H1 (cell line): ENCODE data around the gene ITIH4. TPM values are rescaled to one million over a fixed set of nuclear protein-coding genes. Genes with fewer than 3 reads are reported as not detected.
A peak's percentile ranks its signal among the peaks of the same experiment; 100 is the strongest.

Source experiments
- CTCF ChIA-PET: fragments of 300-600 bp; sonication (Branson Sonifier 250); formaldehyde crosslinking; loops from one replicate; lab custom pipeline; 2021; ENCODE audit not compliant: partially characterized antibody; lab: Charles Lee
- POLR2A ChIA-PET: fragments of 300-600 bp; sonication (Branson Sonifier 250); formaldehyde crosslinking; loops from one replicate; lab custom pipeline; 2021; ENCODE audit warnings: inconsistent platforms; ENCODE audit not compliant: partially characterized antibody; lab: Charles Lee
- DNase-seq, 2 experiments: peaks; one replicate each; pipeline versions ENCODE4 v3.0.0 to v3.0.0-alpha.2; 2010 to 2022; ENCODE audit warnings: low spot score in 2 of 2, low read depth in 1 of 2, mixed read lengths in 1 of 2
- FAIRE-seq: peaks from 2 replicates; lab custom pipeline; 2011; peaks lifted over from hg19 to GRCh38; lab: Jason Lieb, UNC
- H2AFZ ChIP-seq: 2 replicates; pipeline ENCODE4 v1.8.1; 2012; ENCODE audit warnings: low read length, inconsistent platforms
- H2AK5ac ChIP-seq: 2 replicates; pipeline ENCODE4 v1.6.1; 2013; ENCODE audit warnings: low read depth, low read length
- H2BK120ac ChIP-seq: replicated peaks from 2 replicates; pipeline ENCODE3; 2013; ENCODE audit warnings: low read depth, low read length, inconsistent platforms
- H2BK12ac ChIP-seq: 2 replicates; pipeline ENCODE4 v1.6.1; 2013; ENCODE audit warnings: low read depth, low read length
- H2BK15ac ChIP-seq: 2 replicates; pipeline ENCODE4 v1.6.1; 2013; ENCODE audit warnings: low read length
- H2BK20ac ChIP-seq: 2 replicates; pipeline ENCODE4 v1.6.1; 2013; ENCODE audit warnings: low read length
- H2BK5ac ChIP-seq: 2 replicates; pipeline ENCODE4 v1.6.1; 2013; ENCODE audit warnings: low read depth, low read length
- H3K14ac ChIP-seq: 2 replicates; pipeline ENCODE4 v1.6.1; 2013; ENCODE audit warnings: inconsistent platforms; ENCODE audit not compliant: insufficient read length
- H3K18ac ChIP-seq: 2 replicates; pipeline ENCODE4 v1.6.1; 2013; ENCODE audit warnings: low read length; ENCODE audit errors: extremely low read depth
- H3K23ac ChIP-seq: 2 replicates; pipeline ENCODE4 v1.6.1; 2013; ENCODE audit warnings: inconsistent platforms; ENCODE audit not compliant: insufficient read length
- H3K23me2 ChIP-seq: 2 replicates; pipeline ENCODE4 v1.6.1; 2013; ENCODE audit warnings: low read depth, low read length
- H3K27ac ChIP-seq: 2 replicates; pipeline ENCODE4 v1.6.1; 2011; ENCODE audit warnings: low read depth, low read length, inconsistent platforms
- H3K27me3 ChIP-seq, 4 experiments: replicated peaks in 1 of 4; 1 replicate in 1 of 4; 2 replicates in 3 of 4; pipeline versions ENCODE4 v1.6.1 to v1.8.1; 2011 to 2013; ENCODE audit warnings: low read length in 3 of 4, mild to moderate bottlenecking in 3 of 4, inconsistent platforms in 2 of 4, mixed read lengths in 2 of 4, moderate library complexity in 1 of 4; ENCODE audit not compliant: control insufficient read depth in 3 of 4, insufficient read depth in 3 of 4; ENCODE audit errors: extremely low read depth in 1 of 4
- H3K36me3 ChIP-seq, 4 experiments: 2 replicates each; pipeline versions ENCODE4 v1.6.1 to v1.8.1; 2011 to 2013; ENCODE audit warnings: mild to moderate bottlenecking in 4 of 4, low read length in 3 of 4, moderate library complexity in 2 of 4, control low read depth in 1 of 4, inconsistent platforms in 1 of 4; ENCODE audit not compliant: insufficient read depth in 4 of 4, control insufficient read depth in 2 of 4
- H3K4ac ChIP-seq: replicated peaks from 2 replicates; pipeline ENCODE3; 2013; ENCODE audit warnings: low read length, low read depth, mixed read lengths, inconsistent platforms; ENCODE audit not compliant: insufficient read length
- H3K4me1 ChIP-seq, 4 experiments: replicated peaks in 1 of 4; 1 replicate in 1 of 4; 2 replicates in 3 of 4; pipeline versions ENCODE4 v1.6.1 to v1.8.1; 2011 to 2013; ENCODE audit warnings: low read length in 3 of 4, inconsistent platforms in 2 of 4, mixed read lengths in 1 of 4; ENCODE audit not compliant: insufficient read depth in 4 of 4, control insufficient read depth in 3 of 4
- H3K4me2 ChIP-seq, 2 experiments: 2 replicates each; pipeline versions ENCODE4 v1.6.1 to v1.8.1; 2011 to 2013; ENCODE audit warnings: low read depth in 2 of 2, low read length in 2 of 2, control low read depth in 1 of 2, inconsistent platforms in 1 of 2, mild to moderate bottlenecking in 1 of 2; ENCODE audit not compliant: insufficient read depth in 1 of 2
- H3K4me3 ChIP-seq, 4 experiments: fragments of 200-600, 300-600 bp in 1 of 4; sonication (generic), shearing (Covaris generic), sonication (Bioruptor Twin) in 1 of 4; 2 replicates each; pipeline versions ENCODE4 v1.5.1 to v1.8.1; 2011 to 2016; ENCODE audit warnings: low read length in 4 of 4, low read depth in 3 of 4, control low read depth in 2 of 4, inconsistent platforms in 2 of 4, mild to moderate bottlenecking in 2 of 4, mixed read lengths in 1 of 4, moderate library complexity in 1 of 4; ENCODE audit not compliant: insufficient read depth in 2 of 4; ENCODE audit errors: extremely low read depth in 1 of 4
- H3K56ac ChIP-seq: replicated peaks from 2 replicates; pipeline ENCODE3; 2013; ENCODE audit warnings: low read depth, mild to moderate bottlenecking, mixed read lengths, low read length, inconsistent platforms; ENCODE audit not compliant: insufficient read length
- H3K79me1 ChIP-seq: 2 replicates; pipeline ENCODE4 v1.6.1; 2013; ENCODE audit warnings: low read depth, low read length, control low read depth
- H3K79me2 ChIP-seq, 2 experiments: 2 replicates each; pipeline versions ENCODE4 v1.6.1 to v1.8.1; 2012 to 2013; ENCODE audit warnings: low read length in 2 of 2, mild to moderate bottlenecking in 2 of 2, inconsistent platforms in 1 of 2; ENCODE audit not compliant: insufficient read depth in 2 of 2, control insufficient read depth in 1 of 2
- H3K9ac ChIP-seq, 4 experiments: replicated peaks in 1 of 4; 1 replicate in 1 of 4; 2 replicates in 3 of 4; pipeline versions ENCODE4 v1.6.1 to v1.8.1; 2011 to 2013; ENCODE audit warnings: low read depth in 3 of 4, low read length in 3 of 4, control low read depth in 2 of 4, mild to moderate bottlenecking in 2 of 4, moderate library complexity in 2 of 4, inconsistent platforms in 1 of 4; ENCODE audit errors: extremely low read depth in 1 of 4
- H3K9me3 ChIP-seq, 2 experiments: 2 replicates each; pipeline versions ENCODE4 v1.6.1 to v1.8.1; 2012 to 2013; ENCODE audit warnings: mild to moderate bottlenecking in 2 of 2, moderate library complexity in 2 of 2, control low read depth in 1 of 2, inconsistent platforms in 1 of 2, low read depth in 1 of 2, low read length in 1 of 2, mixed read lengths in 1 of 2; ENCODE audit not compliant: insufficient read depth in 2 of 2
- H4K20me1 ChIP-seq, 2 experiments: replicated peaks in 1 of 2; 2 replicates each; pipeline versions ENCODE3 to v1.8.1; 2011 to 2013; ENCODE audit warnings: inconsistent platforms in 2 of 2, low read length in 2 of 2, mild to moderate bottlenecking in 1 of 2; ENCODE audit not compliant: insufficient read depth in 2 of 2, control insufficient read depth in 1 of 2
- H4K5ac ChIP-seq: 2 replicates; pipeline ENCODE4 v1.6.1; 2013; ENCODE audit warnings: low read length, low read depth, mixed read lengths, inconsistent platforms; ENCODE audit not compliant: insufficient read length
- H4K8ac ChIP-seq: 2 replicates; pipeline ENCODE4 v1.8.0; 2013; ENCODE audit warnings: mild to moderate bottlenecking, moderate library complexity, low read length, inconsistent platforms; ENCODE audit not compliant: insufficient read depth; ENCODE audit errors: extremely low read depth
- H4K91ac ChIP-seq: replicated peaks from 2 replicates; pipeline ENCODE3; 2013; ENCODE audit warnings: low read length, mixed read lengths, inconsistent platforms; ENCODE audit not compliant: insufficient read length
- NANOG ChIP-seq: IDR thresholded peaks from 2 replicates; pipeline ENCODE4 v1.6.1; 2011; ENCODE audit warnings: low read length, low read depth, mild to moderate bottlenecking, inconsistent platforms; ENCODE audit not compliant: insufficient read depth, poor library complexity, severe bottlenecking
- WGBS, 2 experiments: shearing (Covaris generic) in 1 of 2; methylation state at CpG; one replicate each; pipeline versions ENCODE4 v1.1.6 to v1.1.7; 2013 to 2015; ENCODE audit warnings: low lambda C conversion rate in 2 of 2, mixed read lengths in 2 of 2, inconsistent platforms in 1 of 2, low coverage in 1 of 2, missing lambda C conversion rate in 1 of 2; ENCODE audit not compliant: insufficient replicate concordance in 2 of 2, insufficient coverage in 1 of 2, insufficient read length in 1 of 2; ENCODE audit errors: extremely low coverage in 1 of 2, missing lambda C conversion rate in 1 of 2; 5-methylcytosine and 5-hydroxymethylcytosine counted together
- polyA plus RNA-seq, 7 experiments: library from polyadenylated mRNA; depleted of rRNA in 3 of 7; stranded (reverse) in 5 of 7; unstranded in 2 of 7; fragments of >200 nt in 5 of 7; fragments of 200-250 nt in 2 of 7; gene quantifications; 1 replicate in 5 of 7; 2 replicates in 1 of 7; 4 replicates in 1 of 7; pipeline versions ENCODE4 v1.2.1 to v1.2.3, GENCODE V29; 2011 to 2013; ENCODE audit warnings: missing spikeins in 2 of 7, mixed read lengths in 2 of 7
- total RNA-seq: library from RNA; stranded (reverse); fragmentation: NEBNext Ultra II Directional; extraction: Animal tissue kit (Norgen Biotek cat#: 25700); gene quantifications from 2 replicates; pipeline ENCODE4 v1.2.1, GENCODE V29; 2021
- TF ChIP-seq, protein P1 (sequence below), 3 experiments: IDR thresholded peaks; 1 replicate in 2 of 3; 2 replicates in 1 of 3; pipeline versions ENCODE4 v1.5.1 to v1.6.1; 2011; ENCODE audit warnings: low read length in 3 of 3, mild to moderate bottlenecking in 3 of 3, inconsistent platforms in 2 of 3, low read depth in 1 of 3, moderate library complexity in 1 of 3; ENCODE audit not compliant: insufficient read depth in 1 of 3; ENCODE audit errors: control extremely low read depth in 1 of 3

ITIH4 gene
- total and polyA plus RNA-seq, 2 of the 8 experiments (the other 6 are each of a cell fraction or from before 2014, with no cell fraction given): 3.4 to 3.7 TPM

DNA sequence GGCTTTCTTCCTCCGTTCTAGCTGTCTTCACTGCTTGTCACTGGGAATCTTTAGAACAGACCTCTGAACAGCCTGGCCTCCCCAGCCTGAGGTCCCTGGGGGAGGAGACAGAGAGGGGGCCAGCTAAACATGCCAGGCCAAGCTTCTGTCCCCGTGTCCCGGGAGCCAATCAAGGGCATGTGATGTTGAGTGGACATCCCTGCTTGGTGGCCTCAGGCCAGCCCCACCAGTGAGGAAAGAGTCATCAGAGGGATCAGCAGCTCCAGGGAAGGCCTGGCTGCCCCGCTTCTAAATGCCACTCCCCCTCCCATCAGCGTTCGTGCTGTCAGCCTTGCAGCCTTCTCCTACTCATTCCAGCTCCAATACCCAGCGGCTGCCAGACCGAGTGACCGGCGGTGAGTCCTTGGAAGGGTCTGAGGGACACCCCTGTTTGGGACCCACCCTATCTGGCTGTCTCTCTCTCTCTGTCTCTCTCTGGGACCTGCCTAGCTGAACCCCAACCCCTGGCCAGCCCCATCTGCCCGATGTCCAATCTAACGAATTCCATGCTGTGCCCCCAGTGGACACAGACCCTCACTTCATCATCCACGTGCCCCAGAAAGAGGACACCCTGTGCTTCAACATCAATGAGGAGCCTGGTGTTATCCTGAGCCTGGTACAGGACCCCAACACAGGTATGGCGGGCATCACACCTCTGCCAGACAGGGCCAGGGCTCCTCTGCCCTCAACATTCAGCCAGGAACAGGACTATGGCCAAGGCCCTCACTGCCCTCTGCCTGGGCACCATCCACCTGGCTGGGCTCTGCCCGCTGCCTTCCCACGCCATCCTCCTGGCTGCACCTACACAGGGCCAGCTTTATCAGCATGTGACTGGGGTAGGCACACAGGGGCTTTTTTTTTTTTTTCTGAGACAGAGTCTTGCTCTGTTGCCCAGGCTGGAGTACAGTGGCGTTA, 42.5 kb downstream of the ITIH4 start:
- 87% methylated on average over 13 of the region's 17 CpGs; no CpG with 5 or more reads in 1 of the 2 experiments for WGBS, 2 experiments
- Histone ChIP-seq H3K23ac (no peak overlapping the region), H3K27ac (no peak overlapping the region), H3K4ac (no peak overlapping the region), H3K9ac (no peak overlapping the region), H3K79me2 (no peaks in the 10 kb centered on the region), H2BK12ac (no peak overlapping the region; the same call in 1 of the 2 replicates), H3K27me3 (no peaks in the 10 kb centered on the region), H3K9me3 (no peaks in the 10 kb centered on the region), H2AK5ac (no peak overlapping the region), H4K20me1 (peaks cover 0 to 3% of the 10 kb centered on the region in 2 experiments), H2AFZ (no peak overlapping the region), H2BK20ac (no peak overlapping the region), H3K4me1 (no peaks in the 10 kb centered on the region), H4K91ac (no peak overlapping the region), H3K18ac (no peak overlapping the region), H4K5ac (no peak overlapping the region), H3K14ac (no peak overlapping the region), H3K36me3 (no peaks in the 10 kb centered on the region), H3K4me3 (no peak overlapping the region), H3K4me2 (no peak overlapping the region), H4K8ac (no peak overlapping the region), H3K56ac (no peak overlapping the region), H3K79me1 (no peaks in the 10 kb centered on the region), H2BK15ac (no peak overlapping the region), H2BK120ac (no peak overlapping the region), H2BK5ac (no peak overlapping the region), H3K23me2 (no peaks in the 10 kb centered on the region)
- DNase-seq (no peak), FAIRE-seq (no peak)
- POLR2A ChIA-PET: interaction anchor here (1.1 to 1.5 kb wide), 2 partner anchors 10 to 11 kb away, joined by 4 read pairs; no protein-coding TSS in a partner anchor
- CTCF ChIA-PET: interaction anchor here (0.8 to 3.2 kb wide), 9 partner anchors 9 to 127 kb away, joined by 3 to 26 read pairs (median 3); no protein-coding TSS in a partner anchor
- TF ChIP-seq, protein P1, sequence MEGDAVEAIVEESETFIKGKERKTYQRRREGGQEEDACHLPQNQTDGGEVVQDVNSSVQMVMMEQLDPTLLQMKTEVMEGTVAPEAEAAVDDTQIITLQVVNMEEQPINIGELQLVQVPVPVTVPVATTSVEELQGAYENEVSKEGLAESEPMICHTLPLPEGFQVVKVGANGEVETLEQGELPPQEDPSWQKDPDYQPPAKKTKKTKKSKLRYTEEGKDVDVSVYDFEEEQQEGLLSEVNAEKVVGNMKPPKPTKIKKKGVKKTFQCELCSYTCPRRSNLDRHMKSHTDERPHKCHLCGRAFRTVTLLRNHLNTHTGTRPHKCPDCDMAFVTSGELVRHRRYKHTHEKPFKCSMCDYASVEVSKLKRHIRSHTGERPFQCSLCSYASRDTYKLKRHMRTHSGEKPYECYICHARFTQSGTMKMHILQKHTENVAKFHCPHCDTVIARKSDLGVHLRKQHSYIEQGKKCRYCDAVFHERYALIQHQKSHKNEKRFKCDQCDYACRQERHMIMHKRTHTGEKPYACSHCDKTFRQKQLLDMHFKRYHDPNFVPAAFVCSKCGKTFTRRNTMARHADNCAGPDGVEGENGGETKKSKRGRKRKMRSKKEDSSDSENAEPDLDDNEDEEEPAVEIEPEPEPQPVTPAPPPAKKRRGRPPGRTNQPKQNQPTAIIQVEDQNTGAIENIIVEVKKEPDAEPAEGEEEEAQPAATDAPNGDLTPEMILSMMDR (IDR thresholded peaks at IDR 0.05; ENCODE audit: control extremely low read depth in 1 of 3, insufficient read depth in 1 of 3, low read depth in 1 of 3, low read length in 3 of 3): peak in 1 of 3 experiments; percentile 25; a peak in 1 of 4 replicates
- TF ChIP-seq NANOG: no peak
